Gastrocnemius medialis (tissue), 4 donors: ENCODE data around the gene POLA1.

Experiments used
- POLR2A ChIP-seq, 2 donors: fragments of 450-650 bp; IDR thresholded peaks; one replicate each; pipeline ENCODE4 v1.6.1; 2017; ENCODE audit warnings: antibody characterized with exemption in 2 of 2, mild to moderate bottlenecking in 2 of 2, moderate library complexity in 2 of 2
- TF ChIP-seq, protein P1 (sequence below), 5 experiments: fragments of 450-650 bp in 3 of 5; fragments of 200-600 bp in 2 of 5; sonication (generic) in 2 of 5; IDR thresholded peaks in 4 of 5; conservative IDR thresholded peaks in 1 of 5; 1 replicate in 4 of 5; 2 replicates in 1 of 5; pipeline ENCODE4 v1.5.1; 2016 to 2019; ENCODE audit warnings: antibody characterized with exemption in 5 of 5, mild to moderate bottlenecking in 3 of 5, moderate library complexity in 3 of 5

DNA sequence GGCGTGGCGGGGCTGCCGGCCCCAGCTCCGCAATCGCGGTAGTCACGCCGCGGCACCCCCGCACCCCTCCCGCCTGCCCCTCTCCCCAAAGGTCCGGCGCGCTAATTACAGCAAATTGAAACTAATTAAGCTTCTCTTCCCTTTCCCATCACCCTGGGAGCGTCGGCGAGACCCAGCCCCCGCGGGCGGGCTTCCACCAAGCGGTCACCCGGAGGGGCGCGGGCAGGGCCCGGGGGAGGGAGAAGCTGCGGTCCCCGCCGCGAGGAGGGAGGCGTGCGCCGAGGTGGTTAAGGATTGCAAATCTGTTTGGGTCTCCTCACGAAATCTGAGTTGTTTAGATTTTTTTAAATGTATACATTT lies 308.9 kb downstream of the POLA1 start:
- TF ChIP-seq, protein P1, sequence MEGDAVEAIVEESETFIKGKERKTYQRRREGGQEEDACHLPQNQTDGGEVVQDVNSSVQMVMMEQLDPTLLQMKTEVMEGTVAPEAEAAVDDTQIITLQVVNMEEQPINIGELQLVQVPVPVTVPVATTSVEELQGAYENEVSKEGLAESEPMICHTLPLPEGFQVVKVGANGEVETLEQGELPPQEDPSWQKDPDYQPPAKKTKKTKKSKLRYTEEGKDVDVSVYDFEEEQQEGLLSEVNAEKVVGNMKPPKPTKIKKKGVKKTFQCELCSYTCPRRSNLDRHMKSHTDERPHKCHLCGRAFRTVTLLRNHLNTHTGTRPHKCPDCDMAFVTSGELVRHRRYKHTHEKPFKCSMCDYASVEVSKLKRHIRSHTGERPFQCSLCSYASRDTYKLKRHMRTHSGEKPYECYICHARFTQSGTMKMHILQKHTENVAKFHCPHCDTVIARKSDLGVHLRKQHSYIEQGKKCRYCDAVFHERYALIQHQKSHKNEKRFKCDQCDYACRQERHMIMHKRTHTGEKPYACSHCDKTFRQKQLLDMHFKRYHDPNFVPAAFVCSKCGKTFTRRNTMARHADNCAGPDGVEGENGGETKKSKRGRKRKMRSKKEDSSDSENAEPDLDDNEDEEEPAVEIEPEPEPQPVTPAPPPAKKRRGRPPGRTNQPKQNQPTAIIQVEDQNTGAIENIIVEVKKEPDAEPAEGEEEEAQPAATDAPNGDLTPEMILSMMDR (IDR thresholded peaks at IDR 0.05 in 4 of 5, conservative IDR thresholded peaks at IDR 0.05 in 1 of 5) = no peak
- TF ChIP-seq POLR2A (IDR thresholded peaks at IDR 0.05) = no peak
